HEK293 (cell line): Measurements from ENCODE around the gene RAB3C.

Source experiments
- CTCF ChIP-seq: fragments of 450-650 bp; formaldehyde crosslinking; IDR thresholded peaks from 2 replicates; pipeline ENCODE4 v1.5.1; 2016; ENCODE audit warnings: missing biosample characterization, missing genetic modification characterization
- YY1 ChIP-seq: fragments of 450-650 bp; formaldehyde crosslinking; IDR thresholded peaks from 2 replicates; pipeline ENCODE4 v1.5.1; 2018; ENCODE audit warnings: missing biosample characterization, missing genetic modification characterization
- ZNF138 ChIP-seq: fragments of 450-650 bp; formaldehyde crosslinking; IDR thresholded peaks from 2 replicates; pipeline ENCODE4 v1.5.1; 2016; ENCODE audit warnings: missing biosample characterization, missing genetic modification characterization, borderline replicate concordance
- ZNF677 ChIP-seq: fragments of 450-650 bp; IDR thresholded peaks from 2 replicates; pipeline ENCODE4 v1.5.0; 2018; ENCODE audit warnings: missing biosample characterization, mild to moderate bottlenecking, missing genetic modification characterization, moderate library complexity
- TF ChIP-seq, protein P1 (sequence below): fragments of 450-650 bp; formaldehyde crosslinking; IDR thresholded peaks from 2 replicates; pipeline ENCODE4 v1.5.1; 2016; ENCODE audit warnings: missing biosample characterization, missing genetic modification characterization

DNA sequence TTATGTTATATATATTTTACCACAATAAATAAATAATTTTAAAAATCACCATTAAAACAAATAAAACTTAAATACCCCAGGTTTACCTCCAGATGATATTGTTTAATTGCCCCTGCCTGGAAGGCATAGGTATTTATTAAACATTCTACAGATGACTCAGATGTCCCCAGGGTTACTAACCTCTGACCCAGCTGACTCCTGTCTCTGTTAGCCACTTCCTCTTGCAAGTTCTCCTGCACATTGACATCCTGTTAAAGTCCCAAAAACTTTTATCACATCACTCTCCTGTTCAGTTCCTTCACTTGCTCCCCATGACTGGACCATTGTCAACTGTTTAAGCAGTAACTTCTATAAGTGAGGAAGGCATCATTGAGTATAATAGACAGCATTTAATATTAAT is 37.0 kb upstream of the RAB3C start:
- TF ChIP-seq CTCF (tag by site-specific recombination) = no peak
- TF ChIP-seq YY1 (tag by site-specific recombination) = no peak
- no peak for TF ChIP-seq ZNF138 (tag by site-specific recombination)
- TF ChIP-seq, protein P1, sequence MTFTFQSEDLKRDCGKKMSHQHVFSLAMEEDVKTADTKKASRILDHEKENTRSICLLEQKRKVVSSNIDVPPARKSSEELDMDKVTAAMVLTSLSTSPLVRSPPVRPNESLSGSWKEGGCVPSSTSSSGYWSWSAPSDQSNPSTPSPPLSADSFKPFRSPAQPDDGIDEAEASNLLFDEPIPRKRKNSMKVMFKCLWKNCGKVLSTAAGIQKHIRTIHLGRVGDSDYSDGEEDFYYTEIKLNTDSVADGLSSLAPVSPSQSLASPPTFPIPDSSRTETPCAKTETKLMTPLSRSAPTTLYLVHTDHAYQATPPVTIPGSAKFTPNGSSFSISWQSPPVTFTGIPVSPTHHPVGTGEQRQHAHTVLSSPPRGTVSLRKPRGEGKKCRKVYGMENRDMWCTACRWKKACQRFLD (tag by site-specific recombination) = no peak
- no peak for TF ChIP-seq ZNF677 (tag by site-specific recombination)
